ENCODE data around the gene PTK6. TPM values are rescaled to one million over a fixed set of nuclear protein-coding genes. Genes with fewer than 3 reads are reported as not detected.

PTK6 gene
- total and polyA plus RNA-seq, 2 of the 13 experiments (the other 11 are each of a cell fraction or from before 2014, with no cell fraction given) = 0.08 TPM; not detected in 1

GRCh38 chr20:63520934-63521601 lies 16.1 kb downstream of the PTK6 start (continued):
- peak; percentile 45; the same call in 1 of the 2 replicates for TF ChIP-seq ZNF280B (CRISPR knock-in tag; IDR thresholded peaks at IDR 0.05; ENCODE audit: borderline replicate concordance)
- no peak for TF ChIP-seq MEIS2 (CRISPR knock-in tag; IDR thresholded peaks at IDR 0.05)
- TF ChIP-seq ZNF101 (CRISPR knock-in tag; IDR thresholded peaks at IDR 0.05; ENCODE audit: borderline replicate concordance, low read depth) = no peak
- no peak for TF ChIP-seq BHLHE40 (IDR thresholded peaks at IDR 0.05; ENCODE audit: low read length)
- no peak for TF ChIP-seq ZBTB42 (CRISPR knock-in tag; IDR thresholded peaks at IDR 0.05)
- no peak for TF ChIP-seq SMAD1 (CRISPR knock-in tag; IDR thresholded peaks at IDR 0.05; ENCODE audit: borderline replicate concordance, low read depth)
- no peak for TF ChIP-seq ZNF318 (CRISPR knock-in tag; IDR thresholded peaks at IDR 0.05)
- no peak for TF ChIP-seq ZFP1 (CRISPR knock-in tag; IDR thresholded peaks at IDR 0.05)
- no peak for TF ChIP-seq NR2F2 (IDR thresholded peaks at IDR 0.05; ENCODE audit: borderline replicate concordance, low read depth)
- no peak for TF ChIP-seq SIN3B (IDR thresholded peaks at IDR 0.05; ENCODE audit: low read length)
- no peak for TF ChIP-seq KLF15 (CRISPR knock-in tag; IDR thresholded peaks at IDR 0.05; ENCODE audit: borderline replicate concordance)
- TF ChIP-seq SMAD3 (CRISPR knock-in tag; IDR thresholded peaks at IDR 0.05) = no peak
- TF ChIP-seq KLF6 (CRISPR knock-in tag; IDR thresholded peaks at IDR 0.05) = 0 out of 2 replicates have a peak, but pooled peaks have one; percentile 25
- TF ChIP-seq REXO4 (CRISPR knock-in tag; IDR thresholded peaks at IDR 0.05; ENCODE audit: borderline replicate concordance) = no peak
- no peak for TF ChIP-seq NCOA2 (CRISPR knock-in tag; IDR thresholded peaks at IDR 0.05)
- TF ChIP-seq MXD4 (CRISPR knock-in tag; IDR thresholded peaks at IDR 0.05) = 0 out of 2 replicates have a peak, but pooled peaks have one; percentile 11
- no peak for TF ChIP-seq HCFC1 (IDR thresholded peaks at IDR 0.05; ENCODE audit: low read depth, low read length)
- TF ChIP-seq DNMT3B (CRISPR knock-in tag; conservative IDR thresholded peaks at IDR 0.05) = no peak
- TF ChIP-seq CBFB (CRISPR knock-in tag; IDR thresholded peaks at IDR 0.05) = no peak

Data from HepG2 (cell line).